ENCODE data around the gene ZNF431. TPM values are rescaled to one million over a fixed set of nuclear protein-coding genes. Genes with fewer than 3 reads are reported as not detected.

Gene ZNF431
- total and polyA plus RNA-seq, 2 of the 8 experiments (the other 6 are each of a cell fraction or from before 2014, with no cell fraction given) = 6.7 to 43.2 TPM

GRCh38 chr19:21143854-21144253 is 2.0 kb downstream of the ZNF431 start:
- Histone ChIP-seq H3K56ac (replicated peaks; ENCODE audit: insufficient read length, low read depth, low read length) (no peak overlapping the region), H2BK15ac (ENCODE audit: low read length) (no peak overlapping the region), H3K23ac (ENCODE audit: insufficient read length) (no peak overlapping the region), H3K4me1 (replicated peaks in 1 of 4; ENCODE audit: control insufficient read depth in 3 of 4, insufficient read depth in 4 of 4, low read length in 3 of 4) (no peaks in the 10 kb centered on the region; a peak in 1 of 7 replicates), H3K27ac (ENCODE audit: low read depth, low read length) (no peak overlapping the region), H3K14ac (ENCODE audit: insufficient read length) (no peak overlapping the region), H3K27me3 (replicated peaks in 1 of 4; ENCODE audit: control insufficient read depth in 3 of 4, extremely low read depth in 1 of 4, insufficient read depth in 3 of 4, low read length in 3 of 4) (no peaks in the 10 kb centered on the region), H3K9ac (replicated peaks in 1 of 4; ENCODE audit: extremely low read depth in 1 of 4, low read depth in 3 of 4, low read length in 3 of 4) (no peak overlapping the region), H4K8ac (ENCODE audit: extremely low read depth, insufficient read depth, low read length) (no peak overlapping the region), H4K20me1 (replicated peaks in 1 of 2; ENCODE audit: control insufficient read depth in 1 of 2, insufficient read depth in 2 of 2, low read length in 2 of 2) (no peaks in the 10 kb centered on the region), H3K4me3 (ENCODE audit: extremely low read depth in 1 of 4, insufficient read depth in 2 of 4, low read depth in 3 of 4, low read length in 4 of 4) (no peak overlapping the region), H2BK120ac (replicated peaks; ENCODE audit: low read depth, low read length) (no peak overlapping the region), H3K4ac (replicated peaks; ENCODE audit: insufficient read length, low read depth, low read length) (no peak overlapping the region), H3K79me2 (ENCODE audit: control insufficient read depth in 1 of 2, insufficient read depth in 2 of 2, low read length in 2 of 2) (peaks cover 0 to 34% of the 10 kb centered on the region in 2 experiments; a peak in 2 of 4 replicates), H2BK20ac (ENCODE audit: low read length) (no peak overlapping the region), H3K79me1 (ENCODE audit: low read depth, low read length) (0 out of 2 replicates have a peak, but pooled peaks cover 2% of the 10 kb centered on the region), H2AFZ (ENCODE audit: low read length) (no peak overlapping the region), H3K18ac (ENCODE audit: extremely low read depth, low read length) (no peak overlapping the region), H3K4me2 (ENCODE audit: insufficient read depth in 1 of 2, low read depth in 2 of 2, low read length in 2 of 2) (no peak overlapping the region; a peak in 1 of 4 replicates), H2BK5ac (ENCODE audit: low read depth, low read length) (no peak overlapping the region), H2BK12ac (ENCODE audit: low read depth, low read length) (no peak overlapping the region), H4K5ac (ENCODE audit: insufficient read length, low read depth, low read length) (no peak overlapping the region), H2AK5ac (ENCODE audit: low read depth, low read length) (no peak overlapping the region), H3K23me2 (ENCODE audit: low read depth, low read length) (no peaks in the 10 kb centered on the region), H3K36me3 (ENCODE audit: control insufficient read depth in 2 of 4, insufficient read depth in 4 of 4, low read length in 3 of 4) (peaks cover 7 to 56% (median 39%) of the 10 kb centered on the region in 4 experiments), H4K91ac (replicated peaks; ENCODE audit: insufficient read length, low read length) (no peak overlapping the region), H3K9me3 (ENCODE audit: insufficient read depth in 2 of 2, low read depth in 1 of 2, low read length in 1 of 2) (peaks cover 20 to 24% of the 10 kb centered on the region in 2 experiments)
- no peak for FAIRE-seq
- 100% methylated on average over 1 of the region's 1 CpG; no CpG with 5 or more reads in 1 of the 2 experiments for WGBS, 2 experiments (ENCODE audit: extremely low coverage in 1 of 2, insufficient coverage in 1 of 2, insufficient read length in 1 of 2, insufficient replicate concordance in 2 of 2, low coverage in 1 of 2, low lambda C conversion rate in 2 of 2, missing lambda C conversion rate in 1 of 2)
- ChIA-PET POLR2A (ENCODE audit: partially characterized antibody) (interaction anchor here (0.7 to 1.1 kb wide), 2 partner anchors 58 to 207 kb away, joined by 4 read pairs; no protein-coding TSS in a partner anchor), CTCF (ENCODE audit: partially characterized antibody) (interaction anchor here (0.7 kb wide), 1 partner anchor 277 kb away, joined by 3 read pairs; no protein-coding TSS in a partner anchor)
- DNase-seq (ENCODE audit: low read depth in 1 of 2, low spot score in 2 of 2) = no peak
- TF ChIP-seq RFX5 (IDR thresholded peaks at IDR 0.05; ENCODE audit: borderline replicate concordance, low read depth, low read length) (no peak), CHD2 (IDR thresholded peaks at IDR 0.05; ENCODE audit: low read length) (no peak), ATF3 (IDR thresholded peaks at IDR 0.05; ENCODE audit: insufficient read depth, low read depth, low read length) (no peak), SP2 (IDR thresholded peaks at IDR 0.05; ENCODE audit: low read length) (no peak), SP1 (IDR thresholded peaks at IDR 0.05; ENCODE audit: low read depth, low read length) (no peak), YY1 (IDR thresholded peaks at IDR 0.05; ENCODE audit: low read depth, low read length) (no peak), POLR2A (IDR thresholded peaks at IDR 0.05; ENCODE audit: control extremely low read depth in 1 of 2, low read depth in 2 of 2, low read length in 2 of 2) (no peak), CREB1 (IDR thresholded peaks at IDR 0.05) (no peak), JUN (IDR thresholded peaks at IDR 0.05; ENCODE audit: low read depth, low read length) (no peak), SIRT6 (IDR thresholded peaks at IDR 0.05; ENCODE audit: low read length) (no peak)
